Measurements from ENCODE around the gene STAG3. TPM values are rescaled to one million over a fixed set of nuclear protein-coding genes. Genes with fewer than 3 reads are reported as not detected.

STAG3 gene
- total and polyA plus RNA-seq, 2 donors (not counting 3 experiments of a cell fraction or from before 2014, with no cell fraction given), result 0.29 to 1.4 TPM

DNA sequence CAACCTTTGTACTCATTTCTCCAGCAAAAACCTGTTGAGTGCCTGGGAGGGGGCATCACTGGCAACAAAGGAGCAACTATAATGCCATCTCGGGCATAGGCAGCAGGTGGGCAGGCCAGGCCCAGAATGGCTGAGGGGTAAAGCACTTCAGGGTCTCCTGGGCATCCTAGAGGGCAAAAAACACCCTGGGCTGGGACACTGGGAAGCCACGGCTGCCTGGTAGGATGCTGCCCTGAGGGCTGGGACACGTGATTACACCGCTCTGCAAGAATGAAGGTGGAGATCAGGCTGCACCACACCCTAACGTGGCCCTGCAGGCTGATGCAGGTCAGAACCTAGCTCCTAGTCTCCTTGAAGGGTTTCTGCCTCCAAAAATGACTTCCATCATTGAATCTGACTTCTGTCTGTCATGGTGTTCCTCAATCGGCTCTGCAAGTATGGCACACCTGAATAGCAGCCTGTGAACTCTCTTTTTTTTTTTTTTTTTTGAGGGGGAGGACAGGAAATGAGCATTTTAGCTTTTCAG, 14.6 kb upstream of the STAG3 start:
- peaks cover 12% of the 10 kb centered on the region for H3K4me1 ChIP-seq (ENCODE audit: control insufficient read depth, extremely low read depth, insufficient read depth, low read length)
- no peak overlapping the region for H3K27ac ChIP-seq (ENCODE audit: insufficient read depth, low read depth, low read length)
- H3K79me2 ChIP-seq (ENCODE audit: control insufficient read depth, insufficient read depth, low read length), result no peaks in the 10 kb centered on the region
- FAIRE-seq (no peak), DNase-seq (ENCODE audit: low read depth, low spot score) (no peak)
- H3K27me3 ChIP-seq (ENCODE audit: control insufficient read depth in 2 of 2, insufficient read depth in 2 of 2, low read length in 2 of 2), result peaks cover 5 to 15% of the 10 kb centered on the region in 2 experiments
- TF ChIP-seq, protein P1, sequence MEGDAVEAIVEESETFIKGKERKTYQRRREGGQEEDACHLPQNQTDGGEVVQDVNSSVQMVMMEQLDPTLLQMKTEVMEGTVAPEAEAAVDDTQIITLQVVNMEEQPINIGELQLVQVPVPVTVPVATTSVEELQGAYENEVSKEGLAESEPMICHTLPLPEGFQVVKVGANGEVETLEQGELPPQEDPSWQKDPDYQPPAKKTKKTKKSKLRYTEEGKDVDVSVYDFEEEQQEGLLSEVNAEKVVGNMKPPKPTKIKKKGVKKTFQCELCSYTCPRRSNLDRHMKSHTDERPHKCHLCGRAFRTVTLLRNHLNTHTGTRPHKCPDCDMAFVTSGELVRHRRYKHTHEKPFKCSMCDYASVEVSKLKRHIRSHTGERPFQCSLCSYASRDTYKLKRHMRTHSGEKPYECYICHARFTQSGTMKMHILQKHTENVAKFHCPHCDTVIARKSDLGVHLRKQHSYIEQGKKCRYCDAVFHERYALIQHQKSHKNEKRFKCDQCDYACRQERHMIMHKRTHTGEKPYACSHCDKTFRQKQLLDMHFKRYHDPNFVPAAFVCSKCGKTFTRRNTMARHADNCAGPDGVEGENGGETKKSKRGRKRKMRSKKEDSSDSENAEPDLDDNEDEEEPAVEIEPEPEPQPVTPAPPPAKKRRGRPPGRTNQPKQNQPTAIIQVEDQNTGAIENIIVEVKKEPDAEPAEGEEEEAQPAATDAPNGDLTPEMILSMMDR (IDR thresholded peaks at IDR 0.05; ENCODE audit: extremely low read depth in 1 of 2, insufficient read depth in 1 of 2, low read depth in 1 of 2, low read length in 2 of 2), result no peak
- TF ChIP-seq MYC (IDR thresholded peaks at IDR 0.05; ENCODE audit: low read depth, low read length) (no peak), POLR2AphosphoS5 (IDR thresholded peaks at IDR 0.05; ENCODE audit: insufficient read depth, low read depth, low read length) (no peak), EZH2 (IDR thresholded peaks at IDR 0.05; ENCODE audit: borderline replicate concordance, low read depth, low read length, severe bottlenecking) (no peak), GATA2 (IDR thresholded peaks at IDR 0.05; ENCODE audit: insufficient read depth, insufficient read length, low read depth, low read length) (no peak), POLR2A (IDR thresholded peaks at IDR 0.05; ENCODE audit: low read depth, low read length) (no peak), JUN (IDR thresholded peaks at IDR 0.05; ENCODE audit: borderline replicate concordance, insufficient read depth, insufficient read length, low read depth) (no peak)
- no peak overlapping the region for H3K4me3 ChIP-seq (replicated peaks in 1 of 3; ENCODE audit: insufficient read depth in 1 of 3, low read depth in 1 of 3, low read length in 3 of 3)
- no TSS peak for BruUV-seq (replicated peaks)
- POLR2A ChIA-PET, result no interaction called here
- no peaks in the 10 kb centered on the region for H3K9me1 ChIP-seq (replicated peaks; ENCODE audit: control insufficient read depth, extremely low read depth, insufficient read depth, low read length)
- H3K4me2 ChIP-seq (ENCODE audit: insufficient read depth, low read length), result no peak overlapping the region
- no peak overlapping the region for H2AFZ ChIP-seq (ENCODE audit: low read depth, low read length)
- H4K20me1 ChIP-seq (replicated peaks; ENCODE audit: control insufficient read depth, extremely low read depth, insufficient read depth, low read length), result no peaks in the 10 kb centered on the region
- H3K9me3 ChIP-seq (replicated peaks; ENCODE audit: control insufficient read depth, insufficient read depth, low read length), result no peaks in the 10 kb centered on the region
- no peaks in the 10 kb centered on the region for H3K36me3 ChIP-seq (ENCODE audit: control insufficient read depth in 2 of 2, extremely low read depth in 1 of 2, insufficient read depth in 2 of 2, low read length in 2 of 2)
- dilution Hi-C loops (cut with MboI; ENCODE audit: extremely low pct_ligation_motif_present, low sequenced_read_pairs), result no loop called here
- intact Hi-C loops (cut with micrococcal nuclease), result no loop called here
- H3K9ac ChIP-seq (replicated peaks; ENCODE audit: extremely low read depth, insufficient read depth, low read length), result no peak overlapping the region
- CTCF ChIA-PET, result interaction anchor here (1.1 to 1.3 kb wide), 2 partner anchors 14 to 27 kb away, joined by 3 read pairs; partner anchors contain the start of genes GPC2 and STAG3

All from endothelial cell of umbilical vein (primary cell).